HepG2 (cell line): ENCODE results near the gene SERTAD4. TPM values are rescaled to one million over a fixed set of nuclear protein-coding genes. Genes with fewer than 3 reads are reported as not detected.

Experiments used
- ATAC-seq: fragments of 200-7000 bp; cut with Tn5 transposase; 3 replicates; pipeline ENCODE4 v1.9.1; 2020; ENCODE audit warnings: mild to moderate bottlenecking, moderate library complexity
- BruUV-seq: library from RNA; stranded (reverse); fragments of 400-500 nt; replicated peaks from 2 replicates; lab custom pipeline; 2021; lab: Mats Ljungman, UMichigan
- CTCF ChIA-PET: fragments of 300-600 bp; formaldehyde crosslinking; extraction: SDS; loops from one replicate; lab custom pipeline; 2021; ENCODE audit warnings: low total read pairs, inconsistent platforms, low intra/inter-chr PET ratio; lab: Yijun Ruan, JAX
- POLR2A ChIA-PET: fragments of 350-600 bp; sonication (Branson Sonifier 250); formaldehyde crosslinking; loops from one replicate; lab custom pipeline; 2020; ENCODE audit warnings: antibody characterized with exemption, inconsistent platforms; lab: Yijun Ruan, JAX
- DNase-seq: peaks from one replicate; pipeline ENCODE4 v3.0.0-alpha.2; 2015; ENCODE audit warnings: low spot score
- FAIRE-seq: peaks from 3 replicates; lab custom pipeline; 2011; peaks lifted over from hg19 to GRCh38; lab: Jason Lieb, UNC
- H2AFZ ChIP-seq: one replicate; pipeline ENCODE4 v1.6.1; 2011; ENCODE audit warnings: low read length, inconsistent platforms
- H3K27ac ChIP-seq: fragments of 300-600 bp; 3 replicates; pipeline ENCODE4 v1.8.0; 2011; ENCODE audit warnings: mixed run types, mild to moderate bottlenecking, mixed read lengths, low read length, inconsistent platforms; ENCODE audit not compliant: insufficient read depth; ENCODE audit errors: extremely low read length
- H3K27me3 ChIP-seq, 2 experiments: fragments of 200-600 bp in 1 of 2; 2 replicates in 1 of 2; 3 replicates in 1 of 2; pipeline versions ENCODE4 v1.6.0 to v1.8.0; 2011; ENCODE audit warnings: low read length in 2 of 2, mild to moderate bottlenecking in 2 of 2, moderate library complexity in 2 of 2, inconsistent platforms in 1 of 2; ENCODE audit not compliant: insufficient read depth in 2 of 2, control insufficient read depth in 1 of 2
- H3K36me3 ChIP-seq, 2 experiments: fragments of 200-600 bp in 1 of 2; replicated peaks in 1 of 2; 2 replicates in 1 of 2; 3 replicates in 1 of 2; pipeline versions ENCODE4 v1.5.1 to v1.8.0; 2011; ENCODE audit warnings: low read length in 2 of 2, inconsistent platforms in 1 of 2; ENCODE audit not compliant: insufficient read depth in 2 of 2, control insufficient read depth in 1 of 2
- H3K4me1 ChIP-seq: 2 replicates; pipeline ENCODE4 v1.5.1; 2012; ENCODE audit warnings: low read length, inconsistent platforms; ENCODE audit not compliant: insufficient read depth
- H3K4me2 ChIP-seq: 2 replicates; pipeline ENCODE4 v1.6.0; 2011; ENCODE audit warnings: low read depth, low read length, inconsistent platforms
- H3K4me3 ChIP-seq, 3 experiments: fragments of 200-600 bp in 1 of 3; sonication (generic), shearing (Covaris generic) in 1 of 3; replicated peaks in 1 of 3; 2 replicates each; pipeline ENCODE4 v1.5.1; 2011 to 2016; ENCODE audit warnings: low read length in 3 of 3, inconsistent platforms in 2 of 3, low read depth in 2 of 3, mild to moderate bottlenecking in 2 of 3, control low read depth in 1 of 3, mixed read lengths in 1 of 3; ENCODE audit not compliant: insufficient read depth in 1 of 3
- H3K79me2 ChIP-seq: one replicate; pipeline ENCODE4 v1.6.1; 2011; ENCODE audit warnings: low read length, inconsistent platforms; ENCODE audit not compliant: insufficient read depth
- H3K9ac ChIP-seq: 2 replicates; pipeline ENCODE4 v1.6.0; 2011; ENCODE audit warnings: mild to moderate bottlenecking, low read depth, low read length, inconsistent platforms; ENCODE audit not compliant: insufficient read depth
- H3K9me3 ChIP-seq: 2 replicates; pipeline ENCODE4 v1.5.1; 2012; ENCODE audit warnings: mild to moderate bottlenecking, low read length
- H4K20me1 ChIP-seq: 2 replicates; pipeline ENCODE4 v1.6.0; 2011; ENCODE audit warnings: inconsistent platforms, mild to moderate bottlenecking, low read length, moderate library complexity; ENCODE audit not compliant: insufficient read depth
- ATM ChIP-seq: fragments of 450-650 bp; IDR thresholded peaks from 2 replicates; pipeline ENCODE4 v1.7.1; 2017; ENCODE audit warnings: mild to moderate bottlenecking, borderline replicate concordance
- CBX2 ChIP-seq, 2 experiments: fragments of 200-600 bp in 1 of 2; sonication (generic); formaldehyde crosslinking in 1 of 2; IDR thresholded peaks; 2 replicates each; pipeline versions ENCODE4 v1.7.0 to v1.8.1; 2018 to 2022; ENCODE audit warnings: low read depth in 2 of 2, low read length in 1 of 2, mild to moderate bottlenecking in 1 of 2, missing genetic modification reagents in 1 of 2
- ERF ChIP-seq: IDR thresholded peaks from 2 replicates; pipeline ENCODE4 v1.6.1; 2018; ENCODE audit warnings: missing biosample characterization, missing genetic modification reagents
- HDAC6 ChIP-seq: fragments of 200-600 bp; sonication (generic); IDR thresholded peaks from 2 replicates; pipeline ENCODE4 v1.7.0; 2017; ENCODE audit warnings: mild to moderate bottlenecking, antibody characterized with exemption, low read length, low read depth
- NFKBIZ ChIP-seq: IDR thresholded peaks from 2 replicates; pipeline ENCODE4 v1.6.1; 2018; ENCODE audit warnings: missing genetic modification reagents, missing compliant biosample characterization
- REL ChIP-seq: sonication (generic); formaldehyde crosslinking; conservative IDR thresholded peaks from 2 replicates; pipeline ENCODE4 v1.8.0; 2022; ENCODE audit warnings: mild to moderate bottlenecking, missing genetic modification reagents, moderate library complexity
- STAT5B ChIP-seq: sonication (generic); formaldehyde crosslinking; IDR thresholded peaks from 2 replicates; pipeline ENCODE4 v1.4.0; 2020; ENCODE audit warnings: missing genetic modification reagents
- ZMYM2 ChIP-seq: sonication (generic); formaldehyde crosslinking; IDR thresholded peaks from 2 replicates; pipeline ENCODE4 v1.8.0; 2022; ENCODE audit warnings: mild to moderate bottlenecking, missing genetic modification reagents
- ZNF3 ChIP-seq: IDR thresholded peaks from 2 replicates; pipeline ENCODE4 v1.7.0; 2017; ENCODE audit warnings: inconsistent platforms
- ZNF644 ChIP-seq: IDR thresholded peaks from 2 replicates; pipeline ENCODE4 v1.6.1; 2016; ENCODE audit warnings: low read depth
- ZNF777 ChIP-seq: sonication (generic); formaldehyde crosslinking; IDR thresholded peaks from 2 replicates; pipeline ENCODE4 v1.4.0; 2020; ENCODE audit warnings: missing genetic modification reagents
- WGBS: methylation state at CpG from one replicate; pipeline ENCODE4 v1.1.6; 2017; ENCODE audit warnings: low lambda C conversion rate; 5-methylcytosine and 5-hydroxymethylcytosine counted together
- in situ Hi-C: cut with HindIII; loops from 2 replicates; pipeline ENCODE4 v1.10.0; 2017; ENCODE audit warnings: low pct_unique_long_range_greater_than_20kb; ENCODE audit not compliant: extremely low pct_ligation_motif_present
- intact Hi-C: fragments of 100-400 bp; cut with micrococcal nuclease; formaldehyde crosslinking; loops from one replicate; pipeline ENCODE4 v1.10.0; 2022; ENCODE audit not compliant: unreplicated experiment
- polyA plus RNA-seq, 8 experiments: library from polyadenylated mRNA; depleted of rRNA in 3 of 8; stranded (reverse) in 7 of 8; unstranded in 1 of 8; fragments of >200 nt; fragmentation: Illumina TruSeq in 4 of 8; extraction: Trizol in 4 of 8; gene quantifications; 2 replicates each; pipeline versions ENCODE4 v1.2.1 to v1.2.3, GENCODE V29; 2011 to 2016; ENCODE audit warnings: low read depth in 4 of 8, missing spikeins in 1 of 8, mixed read lengths in 1 of 8; ENCODE audit not compliant: insufficient read depth in 1 of 8
- total RNA-seq, 5 experiments: library from RNA; depleted of rRNA; stranded (reverse); fragments of >200 nt; fragmentation: Illumina TruSeq; extraction: Trizol; gene quantifications; 2 replicates each; pipeline ENCODE4 v1.2.3, GENCODE V29; 2016; ENCODE audit warnings: low read depth in 1 of 5
- TF ChIP-seq, protein P1 (sequence below): sonication (generic); formaldehyde crosslinking; IDR thresholded peaks from 2 replicates; pipeline ENCODE4 v1.8.0; 2022; ENCODE audit warnings: mild to moderate bottlenecking, missing genetic modification reagents, borderline replicate concordance

SERTAD4 gene
- total and polyA plus RNA-seq, 2 of the 13 experiments (the other 11 are each of a cell fraction or from before 2014, with no cell fraction given), result not detected

DNA sequence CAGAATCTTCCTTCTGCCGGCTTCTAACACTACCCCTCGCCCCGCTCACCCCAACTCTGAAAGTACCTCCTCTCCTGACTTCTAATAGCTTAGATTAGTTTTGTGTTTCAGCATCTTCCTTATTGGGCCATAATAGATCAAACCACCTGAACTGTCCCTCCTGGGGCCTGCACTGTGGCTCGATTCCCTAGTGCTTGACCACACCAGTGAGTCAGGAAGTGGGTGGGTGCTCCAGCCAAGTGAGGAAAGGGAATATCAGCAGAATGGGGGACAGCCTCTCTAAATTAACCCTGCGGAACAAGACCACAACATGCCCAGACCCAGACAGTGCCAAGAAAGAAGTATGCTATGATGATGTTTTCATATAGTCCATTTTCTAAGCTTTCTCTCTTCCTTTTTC, 8.5 kb downstream of the SERTAD4 start:
- intact Hi-C loops, result no loop called here
- H3K9me3 ChIP-seq, result no peaks in the 10 kb centered on the region
- FAIRE-seq, result no peak
- no peak overlapping the region for H3K4me3 ChIP-seq
- H3K27me3 ChIP-seq, result peaks cover 0 to 31% of the 10 kb centered on the region in 2 experiments; a peak in 2 of 5 replicates
- ChIA-PET CTCF (no interaction called here), POLR2A (no interaction called here)
- no peak overlapping the region for H3K27ac ChIP-seq
- ATAC-seq, result no peak
- H3K4me2 ChIP-seq, result no peak overlapping the region
- no peak for TF ChIP-seq ZNF644 (CRISPR knock-in tag)
- TF ChIP-seq, protein P1, sequence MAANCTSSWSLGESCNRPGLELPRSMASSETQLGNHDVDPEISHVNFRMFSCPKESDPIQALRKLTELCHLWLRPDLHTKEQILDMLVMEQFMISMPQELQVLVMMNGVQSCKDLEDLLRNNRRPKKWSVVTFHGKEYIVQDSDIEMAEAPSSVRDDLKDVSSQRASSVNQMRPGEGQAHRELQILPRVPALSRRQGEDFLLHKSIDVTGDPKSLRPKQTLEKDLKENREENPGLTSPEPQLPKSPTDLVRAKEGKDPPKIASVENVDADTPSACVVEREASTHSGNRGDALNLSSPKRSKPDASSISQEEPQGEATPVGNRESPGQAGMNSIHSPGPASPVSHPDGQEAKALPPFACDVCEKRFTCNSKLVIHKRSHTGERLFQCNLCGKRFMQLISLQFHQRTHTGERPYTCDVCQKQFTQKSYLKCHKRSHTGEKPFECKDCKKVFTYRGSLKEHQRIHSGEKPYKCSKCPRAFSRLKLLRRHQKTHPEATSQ (CRISPR knock-in tag), result no peak
- no peak for TF ChIP-seq REL
- TF ChIP-seq ZNF3 (CRISPR knock-in tag), result no peak
- no peak for TF ChIP-seq STAT5B
- TF ChIP-seq NFKBIZ (CRISPR knock-in tag), result no peak
- no TSS peak for BruUV-seq
- H4K20me1 ChIP-seq, result no peaks in the 10 kb centered on the region
- no peaks in the 10 kb centered on the region for H3K4me1 ChIP-seq
- in situ Hi-C loops, result no loop called here
- DNase-seq, result no peak
- WGBS, result 2% methylated on average over 5 of the region's 5 CpGs
- H3K79me2 ChIP-seq, result no peaks in the 10 kb centered on the region
- H3K9ac ChIP-seq, result no peak overlapping the region
- H3K36me3 ChIP-seq, result no peaks in the 10 kb centered on the region
- no peak overlapping the region for H2AFZ ChIP-seq

- no TSS peak for BruUV-seq
These were observed 12.3 kb downstream of the SERTAD4 start for GRCh38 chr1:210244746-210245367.

More at GRCh38 chr1:210244746-210245367, 12.3 kb downstream of the SERTAD4 start:
- intact Hi-C loops (no loop called here), in situ Hi-C loops (no loop called here)
- H3K79me2 ChIP-seq, result no peaks in the 10 kb centered on the region
- DNase-seq (no peak), ATAC-seq (no peak), FAIRE-seq (no peak)
- H2AFZ ChIP-seq, result no peak overlapping the region
- no peaks in the 10 kb centered on the region for H3K4me1 ChIP-seq
- no peaks in the 10 kb centered on the region for H3K36me3 ChIP-seq
- H3K4me2 ChIP-seq, result no peak overlapping the region
- no peak overlapping the region for H3K9ac ChIP-seq
- 34% methylated on average over 6 of the region's 6 CpGs for WGBS
- peaks cover 1 to 15% of the 10 kb centered on the region in 2 experiments; a peak in 2 of 5 replicates for H3K27me3 ChIP-seq
- H3K4me3 ChIP-seq, result no peak overlapping the region
- no peaks in the 10 kb centered on the region for H4K20me1 ChIP-seq
- POLR2A ChIA-PET, result no interaction called here
- CTCF ChIA-PET, result no interaction called here
- H3K27ac ChIP-seq, result no peak overlapping the region
- TF ChIP-seq ATM (no peak), HDAC6 (no peak), ZMYM2 (no peak), CBX2 (IDR thresholded peaks at IDR 0.05; ENCODE audit: low read depth, low read length) (no peak), CBX2 (CRISPR knock-in tag; IDR thresholded peaks at IDR 0.05; ENCODE audit: low read depth) (no peak), ZNF777 (CRISPR knock-in tag) (no peak), ERF (CRISPR knock-in tag) (no peak)
- no peaks in the 10 kb centered on the region for H3K9me3 ChIP-seq
